HepG2 (cell line): ENCODE measurements around the gene TMF1. TPM values are rescaled to one million over a fixed set of nuclear protein-coding genes. Genes with fewer than 3 reads are reported as not detected.

Source experiments
- EHMT2 ChIP-seq: fragments of 200-600 bp; sonication (generic); IDR thresholded peaks from 2 replicates; pipeline ENCODE4 v1.7.0; 2017; ENCODE audit warnings: antibody characterized with exemption, low read depth, low read length, borderline replicate concordance
- FOSL1 ChIP-seq: sonication (generic); formaldehyde crosslinking; IDR thresholded peaks from 2 replicates; pipeline ENCODE4 v1.9.0; 2021; ENCODE audit warnings: missing genetic modification reagents, borderline replicate concordance
- FOXA3 ChIP-seq: IDR thresholded peaks from 2 replicates; pipeline ENCODE4 v1.6.1; 2016; ENCODE audit warnings: missing genetic modification reagents, missing compliant biosample characterization
- LCORL ChIP-seq, 2 experiments: fragments of 450-650 bp in 1 of 2; sonication (generic) in 1 of 2; formaldehyde crosslinking in 1 of 2; IDR thresholded peaks; 2 replicates each; pipeline versions ENCODE4 v1.5.0 to v1.6.1; 2017 to 2020; ENCODE audit warnings: antibody characterized with exemption in 1 of 2, missing genetic modification reagents in 1 of 2
- NCOA5 ChIP-seq: sonication (generic); formaldehyde crosslinking; IDR thresholded peaks from 2 replicates; pipeline ENCODE4 v1.4.0; 2020; ENCODE audit warnings: missing genetic modification reagents
- PHB2 ChIP-seq: fragments of 450-650 bp; IDR thresholded peaks from 2 replicates; pipeline ENCODE4 v1.6.1; 2018; ENCODE audit not compliant: partially characterized antibody
- RARG ChIP-seq: sonication (generic); formaldehyde crosslinking; IDR thresholded peaks from 2 replicates; pipeline ENCODE4 v1.4.0; 2020; ENCODE audit warnings: low read depth, mild to moderate bottlenecking, missing genetic modification reagents
- YY1 ChIP-seq: IDR thresholded peaks from 2 replicates; pipeline ENCODE4 v1.6.1; 2011; ENCODE audit warnings: low read length, low read depth, moderate library complexity, mild to moderate bottlenecking; ENCODE audit not compliant: insufficient read depth, insufficient replicate concordance
- ZC3H13 ChIP-seq: sonication (generic); formaldehyde crosslinking; IDR thresholded peaks from 2 replicates; pipeline ENCODE4 v1.8.1; 2023; ENCODE audit warnings: mild to moderate bottlenecking, missing genetic modification reagents, moderate library complexity
- ZNF354B ChIP-seq: sonication (generic); formaldehyde crosslinking; IDR thresholded peaks from 2 replicates; pipeline ENCODE4 v1.8.0; 2022; ENCODE audit warnings: mild to moderate bottlenecking, missing genetic modification reagents
- ZNF572 ChIP-seq: sonication (generic); formaldehyde crosslinking; IDR thresholded peaks from 2 replicates; pipeline ENCODE4 v1.5.1; 2020; ENCODE audit warnings: mild to moderate bottlenecking, missing genetic modification reagents
- ZNF746 ChIP-seq: sonication (generic); formaldehyde crosslinking; IDR thresholded peaks from 2 replicates; pipeline ENCODE4 v1.8.0; 2022; ENCODE audit warnings: mild to moderate bottlenecking, missing genetic modification reagents
- polyA plus RNA-seq, 8 experiments: library from polyadenylated mRNA; depleted of rRNA in 3 of 8; stranded (reverse) in 7 of 8; unstranded in 1 of 8; fragments of >200 nt; fragmentation: Illumina TruSeq in 4 of 8; extraction: Trizol in 4 of 8; gene quantifications; 2 replicates each; pipeline versions ENCODE4 v1.2.1 to v1.2.3, GENCODE V29; 2011 to 2016; ENCODE audit warnings: low read depth in 4 of 8, missing spikeins in 1 of 8, mixed read lengths in 1 of 8; ENCODE audit not compliant: insufficient read depth in 1 of 8
- total RNA-seq, 5 experiments: library from RNA; depleted of rRNA; stranded (reverse); fragments of >200 nt; fragmentation: Illumina TruSeq; extraction: Trizol; gene quantifications; 2 replicates each; pipeline ENCODE4 v1.2.3, GENCODE V29; 2016; ENCODE audit warnings: low read depth in 1 of 5
- TF ChIP-seq, protein P1 (sequence below): sonication (generic); formaldehyde crosslinking; IDR thresholded peaks from 2 replicates; pipeline ENCODE4 v1.4.0; 2020; ENCODE audit warnings: missing genetic modification reagents, borderline replicate concordance
- TF ChIP-seq, protein P2 (sequence below): sonication (generic); formaldehyde crosslinking; IDR thresholded peaks from 2 replicates; pipeline ENCODE4 v1.5.0; 2020; ENCODE audit warnings: mild to moderate bottlenecking, missing genetic modification reagents, borderline replicate concordance
- TF ChIP-seq, protein P3 (sequence below): sonication (generic); formaldehyde crosslinking; IDR thresholded peaks from 2 replicates; pipeline ENCODE4 v1.5.1; 2020; ENCODE audit warnings: missing genetic modification reagents, mild to moderate bottlenecking, borderline replicate concordance
- TF ChIP-seq, protein P4 (sequence below): sonication (generic); formaldehyde crosslinking; IDR thresholded peaks from 2 replicates; pipeline ENCODE4 v1.5.0; 2020; ENCODE audit warnings: mild to moderate bottlenecking, low read depth, missing genetic modification reagents, borderline replicate concordance

The TMF1 gene
- total and polyA plus RNA-seq, 2 of the 13 experiments (the other 11 are each of a cell fraction or from before 2014, with no cell fraction given): 12.1 to 38.4 TPM

DNA sequence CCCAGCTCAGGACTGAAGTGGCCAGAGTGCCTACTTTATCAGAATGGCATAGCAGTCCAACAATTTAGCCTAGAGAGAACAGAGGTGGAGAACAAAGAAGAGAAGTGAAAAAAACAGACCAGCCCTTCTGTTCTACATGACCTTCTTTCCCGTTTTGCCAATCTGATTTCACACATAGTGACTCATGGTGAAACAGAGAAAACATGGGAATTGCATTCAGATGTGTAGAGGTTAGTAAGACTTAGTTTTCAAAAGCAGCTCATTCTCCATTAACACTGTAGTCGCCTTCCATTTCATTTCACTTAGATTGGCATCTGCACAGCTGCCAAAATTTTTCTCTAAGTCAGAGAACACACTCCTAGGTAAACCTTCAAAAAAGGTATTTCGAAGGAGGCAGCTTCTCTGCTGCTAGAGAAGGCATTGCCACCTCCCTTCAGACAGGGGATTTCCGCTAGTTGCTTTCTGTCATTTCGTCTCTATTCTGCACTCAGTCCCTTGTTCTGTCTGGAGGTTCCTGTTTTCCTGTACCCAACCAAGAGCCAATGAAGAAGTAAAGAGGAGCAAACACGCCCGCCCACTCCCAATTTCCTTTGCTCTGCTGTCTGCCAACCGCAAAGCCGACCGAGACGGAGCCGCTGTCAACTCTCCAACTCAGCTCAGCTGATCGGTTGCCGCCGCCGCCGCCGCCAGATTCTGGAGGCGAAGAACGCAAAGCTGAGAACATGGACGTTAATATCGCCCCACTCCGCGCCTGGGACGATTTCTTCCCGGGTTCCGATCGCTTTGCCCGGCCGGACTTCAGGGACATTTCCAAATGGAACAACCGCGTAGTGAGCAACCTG lies 32.4 kb upstream of the TMF1 start, which contains the start of gene ARL6IP5 (continued):
- TF ChIP-seq ZC3H13 (no peak), FOXA3 (CRISPR knock-in tag) (peak; percentile 52; the same call in 1 of the 2 replicates), LCORL (IDR thresholded peaks at IDR 0.05) (no peak), LCORL (CRISPR knock-in tag; IDR thresholded peaks at IDR 0.05) (no peak), ZNF746 (no peak), PHB2 (no peak), ZNF572 (CRISPR knock-in tag) (no peak), FOSL1 (no peak), EHMT2 (no peak), ZNF354B (CRISPR knock-in tag) (no peak), RARG (no peak), YY1 (peak; percentile 81), NCOA5 (CRISPR knock-in tag) (no peak)
- TF ChIP-seq, protein P1, sequence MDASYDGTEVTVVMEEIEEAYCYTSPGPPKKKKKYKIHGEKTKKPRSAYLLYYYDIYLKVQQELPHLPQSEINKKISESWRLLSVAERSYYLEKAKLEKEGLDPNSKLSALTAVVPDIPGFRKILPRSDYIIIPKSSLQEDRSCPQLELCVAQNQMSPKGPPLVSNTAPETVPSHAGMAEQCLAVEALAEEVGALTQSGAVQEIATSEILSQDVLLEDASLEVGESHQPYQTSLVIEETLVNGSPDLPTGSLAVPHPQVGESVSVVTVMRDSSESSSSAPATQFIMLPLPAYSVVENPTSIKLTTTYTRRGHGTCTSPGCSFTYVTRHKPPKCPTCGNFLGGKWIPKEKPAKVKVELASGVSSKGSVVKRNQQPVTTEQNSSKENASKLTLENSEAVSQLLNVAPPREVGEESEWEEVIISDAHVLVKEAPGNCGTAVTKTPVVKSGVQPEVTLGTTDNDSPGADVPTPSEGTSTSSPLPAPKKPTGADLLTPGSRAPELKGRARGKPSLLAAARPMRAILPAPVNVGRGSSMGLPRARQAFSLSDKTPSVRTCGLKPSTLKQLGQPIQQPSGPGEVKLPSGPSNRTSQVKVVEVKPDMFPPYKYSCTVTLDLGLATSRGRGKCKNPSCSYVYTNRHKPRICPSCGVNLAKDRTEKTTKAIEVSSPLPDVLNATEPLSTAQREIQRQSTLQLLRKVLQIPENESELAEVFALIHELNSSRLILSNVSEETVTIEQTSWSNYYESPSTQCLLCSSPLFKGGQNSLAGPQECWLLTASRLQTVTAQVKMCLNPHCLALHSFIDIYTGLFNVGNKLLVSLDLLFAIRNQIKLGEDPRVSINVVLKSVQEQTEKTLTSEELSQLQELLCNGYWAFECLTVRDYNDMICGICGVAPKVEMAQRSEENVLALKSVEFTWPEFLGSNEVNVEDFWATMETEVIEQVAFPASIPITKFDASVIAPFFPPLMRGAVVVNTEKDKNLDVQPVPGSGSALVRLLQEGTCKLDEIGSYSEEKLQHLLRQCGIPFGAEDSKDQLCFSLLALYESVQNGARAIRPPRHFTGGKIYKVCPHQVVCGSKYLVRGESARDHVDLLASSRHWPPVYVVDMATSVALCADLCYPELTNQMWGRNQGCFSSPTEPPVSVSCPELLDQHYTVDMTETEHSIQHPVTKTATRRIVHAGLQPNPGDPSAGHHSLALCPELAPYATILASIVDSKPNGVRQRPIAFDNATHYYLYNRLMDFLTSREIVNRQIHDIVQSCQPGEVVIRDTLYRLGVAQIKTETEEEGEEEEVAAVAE (CRISPR knock-in tag): no peak
- TF ChIP-seq, protein P2, sequence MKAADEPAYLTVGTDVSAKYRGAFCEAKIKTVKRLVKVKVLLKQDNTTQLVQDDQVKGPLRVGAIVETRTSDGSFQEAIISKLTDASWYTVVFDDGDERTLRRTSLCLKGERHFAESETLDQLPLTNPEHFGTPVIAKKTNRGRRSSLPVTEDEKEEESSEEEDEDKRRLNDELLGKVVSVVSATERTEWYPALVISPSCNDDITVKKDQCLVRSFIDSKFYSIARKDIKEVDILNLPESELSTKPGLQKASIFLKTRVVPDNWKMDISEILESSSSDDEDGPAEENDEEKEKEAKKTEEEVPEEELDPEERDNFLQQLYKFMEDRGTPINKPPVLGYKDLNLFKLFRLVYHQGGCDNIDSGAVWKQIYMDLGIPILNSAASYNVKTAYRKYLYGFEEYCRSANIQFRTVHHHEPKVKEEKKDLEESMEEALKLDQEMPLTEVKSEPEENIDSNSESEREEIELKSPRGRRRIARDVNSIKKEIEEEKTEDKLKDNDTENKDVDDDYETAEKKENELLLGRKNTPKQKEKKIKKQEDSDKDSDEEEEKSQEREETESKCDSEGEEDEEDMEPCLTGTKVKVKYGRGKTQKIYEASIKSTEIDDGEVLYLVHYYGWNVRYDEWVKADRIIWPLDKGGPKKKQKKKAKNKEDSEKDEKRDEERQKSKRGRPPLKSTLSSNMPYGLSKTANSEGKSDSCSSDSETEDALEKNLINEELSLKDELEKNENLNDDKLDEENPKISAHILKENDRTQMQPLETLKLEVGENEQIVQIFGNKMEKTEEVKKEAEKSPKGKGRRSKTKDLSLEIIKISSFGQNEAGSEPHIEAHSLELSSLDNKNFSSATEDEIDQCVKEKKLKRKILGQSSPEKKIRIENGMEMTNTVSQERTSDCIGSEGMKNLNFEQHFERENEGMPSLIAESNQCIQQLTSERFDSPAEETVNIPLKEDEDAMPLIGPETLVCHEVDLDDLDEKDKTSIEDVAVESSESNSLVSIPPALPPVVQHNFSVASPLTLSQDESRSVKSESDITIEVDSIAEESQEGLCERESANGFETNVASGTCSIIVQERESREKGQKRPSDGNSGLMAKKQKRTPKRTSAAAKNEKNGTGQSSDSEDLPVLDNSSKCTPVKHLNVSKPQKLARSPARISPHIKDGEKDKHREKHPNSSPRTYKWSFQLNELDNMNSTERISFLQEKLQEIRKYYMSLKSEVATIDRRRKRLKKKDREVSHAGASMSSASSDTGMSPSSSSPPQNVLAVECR (CRISPR knock-in tag): peak; percentile 84
- TF ChIP-seq, protein P3, sequence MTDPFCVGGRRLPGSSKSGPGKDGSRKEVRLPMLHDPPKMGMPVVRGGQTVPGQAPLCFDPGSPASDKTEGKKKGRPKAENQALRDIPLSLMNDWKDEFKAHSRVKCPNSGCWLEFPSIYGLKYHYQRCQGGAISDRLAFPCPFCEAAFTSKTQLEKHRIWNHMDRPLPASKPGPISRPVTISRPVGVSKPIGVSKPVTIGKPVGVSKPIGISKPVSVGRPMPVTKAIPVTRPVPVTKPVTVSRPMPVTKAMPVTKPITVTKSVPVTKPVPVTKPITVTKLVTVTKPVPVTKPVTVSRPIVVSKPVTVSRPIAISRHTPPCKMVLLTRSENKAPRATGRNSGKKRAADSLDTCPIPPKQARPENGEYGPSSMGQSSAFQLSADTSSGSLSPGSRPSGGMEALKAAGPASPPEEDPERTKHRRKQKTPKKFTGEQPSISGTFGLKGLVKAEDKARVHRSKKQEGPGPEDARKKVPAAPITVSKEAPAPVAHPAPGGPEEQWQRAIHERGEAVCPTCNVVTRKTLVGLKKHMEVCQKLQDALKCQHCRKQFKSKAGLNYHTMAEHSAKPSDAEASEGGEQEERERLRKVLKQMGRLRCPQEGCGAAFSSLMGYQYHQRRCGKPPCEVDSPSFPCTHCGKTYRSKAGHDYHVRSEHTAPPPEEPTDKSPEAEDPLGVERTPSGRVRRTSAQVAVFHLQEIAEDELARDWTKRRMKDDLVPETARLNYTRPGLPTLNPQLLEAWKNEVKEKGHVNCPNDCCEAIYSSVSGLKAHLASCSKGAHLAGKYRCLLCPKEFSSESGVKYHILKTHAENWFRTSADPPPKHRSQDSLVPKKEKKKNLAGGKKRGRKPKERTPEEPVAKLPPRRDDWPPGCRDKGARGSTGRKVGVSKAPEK (CRISPR knock-in tag): no peak
- TF ChIP-seq, protein P4, sequence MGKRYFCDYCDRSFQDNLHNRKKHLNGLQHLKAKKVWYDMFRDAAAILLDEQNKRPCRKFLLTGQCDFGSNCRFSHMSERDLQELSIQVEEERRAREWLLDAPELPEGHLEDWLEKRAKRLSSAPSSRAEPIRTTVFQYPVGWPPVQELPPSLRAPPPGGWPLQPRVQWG (CRISPR knock-in tag): no peak
